Measurements from ENCODE around the gene IGF2. TPM values are rescaled to one million over a fixed set of nuclear protein-coding genes. Genes with fewer than 3 reads are reported as not detected.
A peak's percentile ranks its signal among the peaks of the same experiment; 100 is the strongest.

The IGF2 gene
- total and polyA plus RNA-seq, 2 of the 8 experiments (the other 6 are each of a cell fraction or from before 2014, with no cell fraction given), result 0.74 to 1.5 TPM

- Histone ChIP-seq H2BK120ac (replicated peaks; ENCODE audit: low read depth, low read length) (no peak overlapping the region), H2AFZ (ENCODE audit: low read length) (no peak overlapping the region), H3K23me2 (ENCODE audit: low read depth, low read length) (peaks cover 11% of the 10 kb centered on the region; the same call in 1 of the 2 replicates), H3K36me3 (ENCODE audit: control insufficient read depth in 2 of 4, insufficient read depth in 4 of 4, low read length in 3 of 4) (peaks cover 0 to 3% (median 0%) of the 10 kb centered on the region in 4 experiments; a peak in 1 of 8 replicates), H3K79me1 (ENCODE audit: low read depth, low read length) (no peaks in the 10 kb centered on the region), H4K5ac (ENCODE audit: insufficient read length, low read depth, low read length) (no peak overlapping the region), H3K4me3 (ENCODE audit: extremely low read depth in 1 of 4, insufficient read depth in 2 of 4, low read depth in 3 of 4, low read length in 4 of 4) (peak overlapping the region in 1 of 4 experiments; percentile 48; a peak in 3 of 8 replicates), H2BK20ac (ENCODE audit: low read length) (no peak overlapping the region), H3K9ac (replicated peaks in 1 of 4; ENCODE audit: extremely low read depth in 1 of 4, low read depth in 3 of 4, low read length in 3 of 4) (no peak overlapping the region), H3K4me1 (replicated peaks in 1 of 4; ENCODE audit: control insufficient read depth in 3 of 4, insufficient read depth in 4 of 4, low read length in 3 of 4) (peaks cover 0 to 10% (median 4%) of the 10 kb centered on the region in 4 experiments; a peak in 6 of 7 replicates), H3K4me2 (ENCODE audit: insufficient read depth in 1 of 2, low read depth in 2 of 2, low read length in 2 of 2) (peak overlapping the region; percentile 60 to 66), H4K91ac (replicated peaks; ENCODE audit: insufficient read length, low read length) (no peak overlapping the region), H3K9me3 (ENCODE audit: insufficient read depth in 2 of 2, low read depth in 1 of 2, low read length in 1 of 2) (no peaks in the 10 kb centered on the region), H3K4ac (replicated peaks; ENCODE audit: insufficient read length, low read depth, low read length) (no peak overlapping the region), H4K8ac (ENCODE audit: extremely low read depth, insufficient read depth, low read length) (no peak overlapping the region; the same call in 1 of the 2 replicates), H3K79me2 (ENCODE audit: control insufficient read depth in 1 of 2, insufficient read depth in 2 of 2, low read length in 2 of 2) (no peaks in the 10 kb centered on the region), H4K20me1 (replicated peaks in 1 of 2; ENCODE audit: control insufficient read depth in 1 of 2, insufficient read depth in 2 of 2, low read length in 2 of 2) (peaks cover 12 to 18% of the 10 kb centered on the region in 2 experiments), H2BK5ac (ENCODE audit: low read depth, low read length) (no peak overlapping the region), H3K18ac (ENCODE audit: extremely low read depth, low read length) (no peak overlapping the region; the same call in 1 of the 2 replicates), H3K23ac (ENCODE audit: insufficient read length) (no peak overlapping the region), H3K14ac (ENCODE audit: insufficient read length) (no peak overlapping the region), H2BK12ac (ENCODE audit: low read depth, low read length) (no peak overlapping the region), H2AK5ac (ENCODE audit: low read depth, low read length) (no peak overlapping the region), H3K27ac (ENCODE audit: low read depth, low read length) (no peak overlapping the region), H3K27me3 (replicated peaks in 1 of 4; ENCODE audit: control insufficient read depth in 3 of 4, extremely low read depth in 1 of 4, insufficient read depth in 3 of 4, low read length in 3 of 4) (peaks cover 75 to 97% (median 95%) of the 10 kb centered on the region in 4 experiments), H2BK15ac (ENCODE audit: low read length) (no peak overlapping the region), H3K56ac (replicated peaks; ENCODE audit: insufficient read length, low read depth, low read length) (no peak overlapping the region)
- CTCF ChIA-PET (ENCODE audit: partially characterized antibody), result interaction anchor here (1.2 to 12.3 kb wide), 5 partner anchors 12 to 307 kb away, joined by 3 to 170 read pairs (median 11); no protein-coding TSS in a partner anchor
- DNase-seq (ENCODE audit: low read depth in 1 of 2, low spot score in 2 of 2) (no peak), FAIRE-seq (no peak)
- WGBS, 2 experiments (ENCODE audit: extremely low coverage in 1 of 2, insufficient coverage in 1 of 2, insufficient read length in 1 of 2, insufficient replicate concordance in 2 of 2, low coverage in 1 of 2, low lambda C conversion rate in 2 of 2, missing lambda C conversion rate in 1 of 2), result 7% methylated on average over 24 of the region's 57 CpGs; no CpG with 5 or more reads in 1 of the 2 experiments
- POLR2A ChIA-PET (ENCODE audit: partially characterized antibody), result interaction anchor here (0.5 kb wide), 1 partner anchor 135 kb away, joined by 3 read pairs; no protein-coding TSS in a partner anchor
- TF ChIP-seq KDM1A (IDR thresholded peaks at IDR 0.05; ENCODE audit: borderline replicate concordance, low read length), result no peak
- TF ChIP-seq E2F6 (IDR thresholded peaks at IDR 0.05), result peak; percentile 26
- no peak for TF ChIP-seq TBP (IDR thresholded peaks at IDR 0.05; ENCODE audit: low read depth, low read length)
- peak; percentile 35 for TF ChIP-seq CTBP2 (IDR thresholded peaks at IDR 0.05; ENCODE audit: borderline replicate concordance, insufficient read depth, insufficient read length, low read length)
- TF ChIP-seq ASH2L (IDR thresholded peaks at IDR 0.05; ENCODE audit: low read length), result no peak
- TF ChIP-seq FOSL1 (IDR thresholded peaks at IDR 0.05; ENCODE audit: insufficient read depth, low read depth, low read length), result no peak
- TF ChIP-seq, protein P1, sequence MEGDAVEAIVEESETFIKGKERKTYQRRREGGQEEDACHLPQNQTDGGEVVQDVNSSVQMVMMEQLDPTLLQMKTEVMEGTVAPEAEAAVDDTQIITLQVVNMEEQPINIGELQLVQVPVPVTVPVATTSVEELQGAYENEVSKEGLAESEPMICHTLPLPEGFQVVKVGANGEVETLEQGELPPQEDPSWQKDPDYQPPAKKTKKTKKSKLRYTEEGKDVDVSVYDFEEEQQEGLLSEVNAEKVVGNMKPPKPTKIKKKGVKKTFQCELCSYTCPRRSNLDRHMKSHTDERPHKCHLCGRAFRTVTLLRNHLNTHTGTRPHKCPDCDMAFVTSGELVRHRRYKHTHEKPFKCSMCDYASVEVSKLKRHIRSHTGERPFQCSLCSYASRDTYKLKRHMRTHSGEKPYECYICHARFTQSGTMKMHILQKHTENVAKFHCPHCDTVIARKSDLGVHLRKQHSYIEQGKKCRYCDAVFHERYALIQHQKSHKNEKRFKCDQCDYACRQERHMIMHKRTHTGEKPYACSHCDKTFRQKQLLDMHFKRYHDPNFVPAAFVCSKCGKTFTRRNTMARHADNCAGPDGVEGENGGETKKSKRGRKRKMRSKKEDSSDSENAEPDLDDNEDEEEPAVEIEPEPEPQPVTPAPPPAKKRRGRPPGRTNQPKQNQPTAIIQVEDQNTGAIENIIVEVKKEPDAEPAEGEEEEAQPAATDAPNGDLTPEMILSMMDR (IDR thresholded peaks at IDR 0.05; ENCODE audit: control extremely low read depth in 1 of 3, insufficient read depth in 1 of 3, low read depth in 1 of 3, low read length in 3 of 3), result 0 out of 4 replicates have a peak, but pooled peaks of 1 of the 3 experiments have one; percentile 18
Observed at GRCh38 chr11:2139621-2140337, 590 bp upstream of the IGF2 start.

All from H1 (cell line).